NCI-H1694 treated with DMSO at 0.1 percent for 48 hours (cell line): ENCODE measurements around the gene SF3A1.

ENCODE experiments used
- DNase-seq: peaks from one replicate; lab custom pipeline; 2025; lab: John Stamatoyannopoulos, UW

Gene SF3A1

GRCh38 chr22:30325065-30325720, 31.5 kb downstream of the SF3A1 start:
- no peak for DNase-seq

- no peak for DNase-seq
Measured at GRCh38 chr22:30324014-30324730, 32.5 kb downstream of the SF3A1 start.

DNA sequence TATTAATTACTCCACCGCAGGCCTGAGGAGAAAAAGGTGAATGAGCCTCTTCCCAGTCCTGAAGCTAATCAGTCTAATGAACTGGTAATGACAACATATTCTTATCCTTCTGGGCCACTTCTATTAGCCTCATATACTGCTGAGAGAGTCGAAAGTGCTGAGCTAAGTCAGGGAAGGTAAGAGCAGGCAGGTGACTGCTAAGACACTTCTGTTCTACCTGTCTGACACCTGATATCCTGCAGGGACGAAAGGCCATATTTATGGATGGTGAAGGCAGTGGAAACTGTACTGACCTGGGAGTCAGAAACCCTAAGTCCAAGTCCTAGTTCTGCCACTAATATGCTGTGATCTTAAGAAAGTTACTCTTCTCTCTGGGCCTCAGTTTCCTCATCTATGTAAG, 33.4 kb downstream of the SF3A1 start:
- no peak for DNase-seq

DNA sequence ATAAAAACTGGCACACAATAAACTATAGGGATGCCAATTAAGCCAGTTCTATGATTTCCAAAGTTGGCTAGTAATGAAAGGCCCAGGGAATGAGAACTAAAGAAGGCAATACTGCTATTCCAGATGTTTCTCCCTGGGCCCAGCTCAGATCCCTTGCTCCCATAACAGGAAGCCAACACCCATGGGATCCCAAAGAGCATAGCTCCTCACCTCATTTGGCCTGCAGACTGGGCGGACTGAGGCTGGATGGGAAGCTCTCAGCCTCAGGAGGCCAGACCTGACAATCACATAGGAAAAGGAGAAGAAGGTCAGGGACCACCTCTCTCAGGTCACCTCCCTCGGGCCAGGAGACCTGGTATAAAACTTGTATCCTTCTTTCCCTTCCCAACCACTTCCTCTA, 35.2 kb downstream of the SF3A1 start:
- DNase-seq: no peak

DNA sequence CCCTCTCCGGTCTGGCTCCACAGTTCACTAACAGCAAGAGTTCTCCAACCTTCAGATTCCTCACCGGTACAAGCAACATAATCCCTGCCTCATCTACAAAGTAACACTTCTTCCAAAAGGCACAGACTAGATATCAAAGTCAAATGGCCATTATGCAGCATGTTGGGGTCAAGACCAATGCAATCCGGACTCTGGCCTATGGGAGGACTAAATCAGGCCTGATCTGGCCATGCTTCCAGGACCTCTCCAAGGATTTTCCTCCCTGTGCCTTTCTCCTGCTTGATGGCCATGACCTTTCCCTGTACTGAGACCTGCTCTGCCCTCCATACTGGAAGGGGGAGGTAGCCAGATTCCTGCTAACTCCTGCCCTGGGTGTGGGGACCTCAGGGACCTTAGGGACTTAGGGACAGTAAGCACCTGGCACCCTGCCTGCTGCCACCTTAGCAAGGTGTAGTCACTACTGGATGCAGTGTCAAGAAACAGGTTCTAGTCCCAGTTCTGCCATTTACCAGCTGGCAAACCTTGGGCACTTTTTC, 36.6 kb downstream of the SF3A1 start:
- DNase-seq: no peak

GRCh38 chr22:30318799-30319419, 37.8 kb downstream of the SF3A1 start:
- no peak for DNase-seq

GRCh38 chr22:30317778-30318177, 38.9 kb downstream of the SF3A1 start:
- no peak for DNase-seq

GRCh38 chr22:30315962-30316576, 40.6 kb downstream of the SF3A1 start:
- DNase-seq: no peak

GRCh38 chr22:30314915-30315314, 41.8 kb downstream of the SF3A1 start:
- no peak for DNase-seq

GRCh38 chr22:30313527-30314363, 42.9 kb downstream of the SF3A1 start:
- DNase-seq: no peak

DNA sequence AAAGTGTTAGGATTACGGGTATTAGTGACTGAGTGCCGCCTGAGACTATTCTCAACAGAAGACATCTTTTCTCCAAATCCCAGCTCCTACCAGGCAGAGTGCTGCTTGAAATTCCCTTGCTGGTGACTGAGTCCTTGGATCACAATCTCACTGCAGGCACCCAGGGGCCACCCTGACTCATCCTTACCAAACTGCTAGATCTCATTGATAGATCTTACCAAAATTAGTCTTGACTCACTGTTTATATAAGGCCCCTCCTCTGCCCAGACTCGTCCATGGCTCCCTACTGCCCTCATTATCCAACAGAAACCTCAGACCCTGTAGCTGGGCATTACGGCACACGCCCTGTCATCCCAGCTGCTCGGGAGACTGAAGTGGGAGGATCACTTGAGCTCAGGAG, 44.6 kb downstream of the SF3A1 start:
- DNase-seq: no peak

DNA sequence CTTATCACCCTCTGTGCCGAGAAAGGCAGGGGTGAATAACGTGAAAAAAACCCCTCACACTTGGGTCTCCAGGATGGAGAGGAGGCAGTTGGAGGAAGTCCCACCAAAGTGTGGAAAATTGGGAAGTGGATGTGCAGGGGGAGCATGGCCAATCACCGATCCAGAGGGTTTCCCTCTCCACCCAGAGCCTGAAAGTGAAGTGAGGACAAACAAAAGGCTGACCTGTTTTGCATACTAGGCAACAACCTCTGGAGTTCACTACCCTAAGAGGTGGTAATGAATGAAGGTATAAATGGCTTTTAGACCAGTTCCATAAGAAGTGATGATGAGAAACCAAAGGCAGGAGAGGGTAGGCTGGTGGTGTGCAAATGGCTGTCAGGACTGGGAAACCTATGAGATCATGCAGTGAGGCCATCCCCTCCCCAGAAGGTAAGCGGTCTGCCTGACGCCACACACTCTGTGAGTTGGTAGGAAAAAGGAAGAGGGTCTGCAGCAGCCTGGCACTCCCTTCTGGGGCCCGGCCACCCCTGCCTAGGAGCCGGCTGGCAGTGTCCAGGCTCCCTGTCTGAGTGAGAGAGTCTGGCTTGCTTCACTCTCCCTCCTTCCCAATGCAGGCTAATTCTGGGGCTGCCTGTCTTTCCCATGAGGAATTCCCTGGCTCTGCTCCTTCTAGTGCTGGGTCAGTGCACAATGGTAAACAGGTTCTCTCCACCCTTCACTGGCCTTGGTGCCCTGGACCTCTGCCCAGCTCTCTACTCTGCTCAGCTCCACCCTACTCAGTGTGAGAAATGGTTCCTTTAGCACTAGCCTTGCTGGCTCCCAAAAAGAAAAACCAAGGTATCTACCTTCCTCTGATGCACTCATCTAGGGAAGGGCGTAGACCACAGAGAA, 45.6 kb downstream of the SF3A1 start:
- no peak for DNase-seq

GRCh38 chr22:30309951-30310741, 46.5 kb downstream of the SF3A1 start:
- DNase-seq: no peak

GRCh38 chr22:30308518-30309230, 48.0 kb downstream of the SF3A1 start:
- no peak for DNase-seq

DNA sequence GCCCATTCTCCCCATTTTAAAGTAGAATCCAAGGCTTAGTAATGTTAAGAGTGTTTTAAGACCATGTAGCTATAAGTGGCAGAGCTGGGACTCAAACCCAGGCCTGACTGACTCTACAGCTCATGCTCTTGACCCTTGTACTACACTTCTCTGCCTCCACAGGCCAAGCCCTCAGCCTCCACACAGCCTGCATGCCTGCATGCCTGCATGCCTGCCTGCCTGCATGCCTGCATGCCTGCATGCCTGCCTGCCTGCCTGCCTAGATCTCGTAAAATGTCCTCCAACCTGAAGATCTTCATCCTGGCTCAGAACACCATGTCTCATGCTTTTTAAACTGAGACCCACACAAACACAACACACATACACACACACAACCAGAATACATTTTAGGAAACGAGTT, 48.6 kb downstream of the SF3A1 start:
- no peak for DNase-seq

DNA sequence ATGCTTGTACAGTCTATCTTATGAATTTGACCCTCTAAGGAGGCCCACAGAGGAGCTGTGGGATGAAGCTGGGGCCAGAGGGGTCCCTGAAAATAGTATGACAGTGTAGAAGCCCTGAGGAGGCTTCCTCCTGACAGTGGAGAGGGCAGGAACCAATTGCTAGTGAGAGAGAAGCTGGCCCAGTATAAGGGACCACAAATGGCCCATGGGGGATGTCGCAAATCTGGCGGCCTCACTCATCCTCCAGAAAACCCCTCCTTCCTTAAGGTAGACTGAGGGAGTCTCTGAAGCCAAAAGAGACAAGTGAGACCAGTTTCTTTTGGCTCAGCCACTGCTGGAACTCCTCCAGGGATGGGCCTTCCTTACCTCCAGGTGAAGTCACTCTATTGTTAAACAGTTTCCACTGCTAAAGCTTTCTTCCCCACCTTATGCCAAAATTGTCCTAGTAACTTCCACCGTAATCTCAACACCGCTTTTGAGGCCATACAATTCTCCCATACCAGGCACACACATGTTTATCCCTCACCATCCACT, 49.6 kb downstream of the SF3A1 start:
- DNase-seq: no peak

GRCh38 chr22:30306627-30307011, 50.1 kb downstream of the SF3A1 start:
- DNase-seq: no peak

DNA sequence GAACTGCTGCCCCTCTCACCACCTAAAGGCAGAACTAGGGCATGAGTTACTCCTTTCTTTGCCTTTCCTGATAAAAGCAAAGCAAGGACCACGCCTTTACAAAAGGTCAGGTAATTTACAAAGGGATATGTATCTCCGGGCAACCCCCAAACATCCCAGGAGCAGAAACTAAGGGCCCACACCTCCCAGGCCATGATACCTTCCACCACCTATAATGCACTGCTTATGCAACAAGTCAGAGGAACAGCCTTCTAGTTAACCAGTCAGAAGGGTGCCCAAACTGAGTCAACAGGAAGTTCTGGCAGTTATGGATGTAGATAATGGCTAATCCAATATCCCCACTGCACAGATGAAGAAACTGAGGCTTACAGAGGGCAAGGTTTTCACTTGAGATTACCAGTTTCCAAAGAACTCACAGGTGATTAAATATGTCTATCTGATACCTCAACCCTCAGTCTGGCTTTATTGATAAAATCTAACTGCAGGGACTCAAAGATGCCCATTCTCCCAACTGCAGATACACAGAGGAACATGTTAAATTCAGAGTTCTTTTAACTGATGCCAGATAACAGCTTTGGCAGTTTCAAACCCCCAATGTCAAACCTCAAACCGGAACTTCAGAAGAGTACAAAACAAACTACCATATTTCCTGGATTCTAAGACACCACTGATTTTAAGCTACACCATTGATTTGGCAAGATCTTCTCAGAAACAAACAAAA, 50.6 kb downstream of the SF3A1 start:
- no peak for DNase-seq
